Lung microvascular endothelial cell (primary cell): ENCODE data around the gene ARPC5L. TPM values are rescaled to one million over a fixed set of nuclear protein-coding genes. Genes with fewer than 3 reads are reported as not detected.
"Not testable (repeated sequence)": the region's sequence is repeated elsewhere in the genome, so short reads cannot be mapped to it uniquely, and the experiment has no call there.

Source experiments
- DNase-seq, 2 donors: peaks; one replicate each; pipeline versions ENCODE4 v3.0.0 to v3.0.0-alpha.2; 2010; ENCODE audit warnings: low read depth in 2 of 2
- total RNA-seq: library from RNA; depleted of rRNA; stranded (reverse); fragments of >200 nt; gene quantifications from 2 replicates; pipeline ENCODE4 v1.2.1, GENCODE V29; 2014

The ARPC5L gene
- total RNA-seq, 1 donor from 2014 or later, result 15.3 TPM

GRCh38 chr9:124840300-124840833 lies 21.6 kb upstream of the ARPC5L start:
- peak in 1 of 2 donors; percentile 33 for DNase-seq

GRCh38 chr9:124841075-124841821 lies 20.7 kb upstream of the ARPC5L start:
- no peak for DNase-seq

- no peak for DNase-seq
Observed at GRCh38 chr9:124843456-124844034, 18.4 kb upstream of the ARPC5L start.

- no peak for DNase-seq
Observed at GRCh38 chr9:124844291-124844690, 17.6 kb upstream of the ARPC5L start.

GRCh38 chr9:124846467-124846866 lies 15.5 kb upstream of the ARPC5L start:
- not testable (repeated sequence) for DNase-seq

- DNase-seq, result no peak
Observed at GRCh38 chr9:124846969-124847368, 15.0 kb upstream of the ARPC5L start.

- DNase-seq, result peak; percentile 60 to 89
Observed at GRCh38 chr9:124849801-124850200, 12.1 kb upstream of the ARPC5L start.

GRCh38 chr9:124852121-124852828 lies 9.7 kb upstream of the ARPC5L start:
- no peak for DNase-seq

GRCh38 chr9:124852829-124853531 lies 8.9 kb upstream of the ARPC5L start, which contains the start of gene WDR38:
TSS of gene WDR38 (plus strand) at chr9:124853460. CDS start at chr9:124853532, 72 bp downstream.
- DNase-seq, result peak; percentile 70 to 82

GRCh38 chr9:124853605-124854143 lies 8.3 kb upstream of the ARPC5L start:
- DNase-seq, result no peak

GRCh38 chr9:124854161-124854560 lies 7.8 kb upstream of the ARPC5L start:
- no peak for DNase-seq

- DNase-seq, result no peak
Observed at GRCh38 chr9:124854822-124855221, 7.1 kb upstream of the ARPC5L start.

- DNase-seq, result no peak
Observed at GRCh38 chr9:124855566-124855943, 6.4 kb upstream of the ARPC5L start.

GRCh38 chr9:124855944-124856765 lies 5.8 kb upstream of the ARPC5L start:
- DNase-seq, result peak in 1 of 2 donors; percentile 50

- no peak for DNase-seq
Observed at GRCh38 chr9:124857533-124858162, 4.3 kb upstream of the ARPC5L start.

GRCh38 chr9:124858330-124859046 lies 3.4 kb upstream of the ARPC5L start:
- no peak for DNase-seq

GRCh38 chr9:124859803-124860581 lies 1.9 kb upstream of the ARPC5L start:
- DNase-seq, result no peak

GRCh38 chr9:124860582-124861341 lies 1.2 kb upstream of the ARPC5L start:
- DNase-seq, result no peak
